IgD-negative memory B cell (primary cell): ENCODE data around the gene ATP4B. TPM values are rescaled to one million over a fixed set of nuclear protein-coding genes. Genes with fewer than 3 reads are reported as not detected.
A peak's percentile ranks its signal among the peaks of the same experiment; 100 is the strongest.

Source experiments
- H3K27ac Mint-ChIP-seq, 3 donors: one replicate each; pipeline ENCODE4 v1.8.0; 2020 to 2022; ENCODE audit warnings: mild to moderate bottlenecking in 3 of 3, mixed read lengths in 3 of 3, moderate library complexity in 1 of 3
- H3K27me3 Mint-ChIP-seq: one replicate; pipeline ENCODE4 v1.8.0; 2021; ENCODE audit warnings: mixed read lengths
- H3K36me3 Mint-ChIP-seq: one replicate; pipeline ENCODE4 v1.8.0; 2020; ENCODE audit warnings: mild to moderate bottlenecking, mixed read lengths
- H3K4me1 Mint-ChIP-seq, 3 donors: one replicate each; pipeline ENCODE4 v1.8.0; 2020 to 2022; ENCODE audit warnings: mixed read lengths in 3 of 3, mild to moderate bottlenecking in 1 of 3
- H3K4me3 Mint-ChIP-seq, 4 donors: one replicate each; pipeline ENCODE4 v1.8.0; 2020 to 2022; ENCODE audit warnings: mild to moderate bottlenecking in 4 of 4, mixed read lengths in 4 of 4, moderate library complexity in 3 of 4
- H3K9me3 Mint-ChIP-seq, 3 donors: one replicate each; pipeline ENCODE4 v1.8.0; 2020 to 2021; ENCODE audit warnings: mixed read lengths in 3 of 3, mild to moderate bottlenecking in 1 of 3
- polyA plus RNA-seq: library from polyadenylated mRNA; unstranded; fragments of 300-500 nt; fragmentation: Illumina TruSeq; gene quantifications from one replicate; pipeline ENCODE4 v1.2.3, GENCODE V29; 2021

ATP4B gene
- polyA plus RNA-seq, 1 donor from 2014 or later: not detected

GRCh38 chr13:113616281-113616906 is 41.6 kb downstream of the ATP4B start:
- Mint-ChIP-seq H3K27me3 (no peaks in the 10 kb centered on the region), H3K27ac (no peak overlapping the region), H3K4me1 (peaks cover 0 to 10% (median 2%) of the 10 kb centered on the region in 3 donors), H3K9me3 (no peaks in the 10 kb centered on the region), H3K4me3 (no peak overlapping the region), H3K36me3 (no peaks in the 10 kb centered on the region)

GRCh38 chr13:113613789-113614379 is 44.1 kb downstream of the ATP4B start:
- peaks cover 0 to 9% (median 2%) of the 10 kb centered on the region in 3 donors for H3K4me1 Mint-ChIP-seq
- H3K36me3 Mint-ChIP-seq: peaks cover 2% of the 10 kb centered on the region
- H3K27me3 Mint-ChIP-seq: no peaks in the 10 kb centered on the region

GRCh38 chr13:113612607-113613006 is 45.4 kb downstream of the ATP4B start:
- Mint-ChIP-seq H3K4me3 (no peak overlapping the region), H3K4me1 (peaks cover 0 to 3% (median 2%) of the 10 kb centered on the region in 3 donors), H3K9me3 (no peaks in the 10 kb centered on the region), H3K36me3 (peaks cover 4% of the 10 kb centered on the region), H3K27me3 (no peaks in the 10 kb centered on the region), H3K27ac (no peak overlapping the region)

More at GRCh38 chr13:113613789-113614379, 44.1 kb downstream of the ATP4B start:
- Mint-ChIP-seq H3K4me3 (no peak overlapping the region), H3K27ac (no peak overlapping the region), H3K9me3 (no peaks in the 10 kb centered on the region)

GRCh38 chr13:113611996-113612395 is 46.0 kb downstream of the ATP4B start:
- no peaks in the 10 kb centered on the region for H3K9me3 Mint-ChIP-seq
- no peak overlapping the region for H3K27ac Mint-ChIP-seq
- peaks cover 0 to 6% (median 3%) of the 10 kb centered on the region in 3 donors for H3K4me1 Mint-ChIP-seq
- H3K27me3 Mint-ChIP-seq: no peaks in the 10 kb centered on the region
- peaks cover 4% of the 10 kb centered on the region for H3K36me3 Mint-ChIP-seq
- no peak overlapping the region for H3K4me3 Mint-ChIP-seq

- H3K27ac Mint-ChIP-seq: no peak overlapping the region
These were observed 47.7 kb downstream of the ATP4B start for GRCh38 chr13:113610266-113610665.

GRCh38 chr13:113609616-113610015 is 48.4 kb downstream of the ATP4B start:
- Mint-ChIP-seq H3K27me3 (no peaks in the 10 kb centered on the region), H3K4me3 (no peak overlapping the region), H3K36me3 (peaks cover 4% of the 10 kb centered on the region), H3K27ac (no peak overlapping the region), H3K4me1 (peaks cover 4 to 7% (median 7%) of the 10 kb centered on the region in 3 donors), H3K9me3 (no peaks in the 10 kb centered on the region)

More at GRCh38 chr13:113610266-113610665, 47.7 kb downstream of the ATP4B start:
- peaks cover 0 to 7% (median 3%) of the 10 kb centered on the region in 3 donors for H3K4me1 Mint-ChIP-seq
- no peaks in the 10 kb centered on the region for H3K9me3 Mint-ChIP-seq
- no peaks in the 10 kb centered on the region for H3K27me3 Mint-ChIP-seq
- no peak overlapping the region for H3K4me3 Mint-ChIP-seq
- H3K36me3 Mint-ChIP-seq: peaks cover 4% of the 10 kb centered on the region

- peaks cover 4 to 7% (median 7%) of the 10 kb centered on the region in 3 donors for H3K4me1 Mint-ChIP-seq
- H3K36me3 Mint-ChIP-seq: peaks cover 4% of the 10 kb centered on the region
- H3K9me3 Mint-ChIP-seq: no peaks in the 10 kb centered on the region
- H3K27ac Mint-ChIP-seq: peak overlapping the region in 1 of 3 donors; percentile 88
- H3K27me3 Mint-ChIP-seq: no peaks in the 10 kb centered on the region
- peak overlapping the region in 1 of 4 donors; percentile 49 for H3K4me3 Mint-ChIP-seq
These were observed 48.9 kb downstream of the ATP4B start for GRCh38 chr13:113608967-113609533.

GRCh38 chr13:113607889-113608635 is 49.9 kb downstream of the ATP4B start:
- Mint-ChIP-seq H3K4me3 (peak overlapping the region in 1 of 4 donors; percentile 45), H3K4me1 (peaks cover 4 to 7% (median 7%) of the 10 kb centered on the region in 3 donors)

GRCh38 chr13:113607056-113607888 is 50.7 kb downstream of the ATP4B start:
- Mint-ChIP-seq H3K36me3 (peaks cover 4% of the 10 kb centered on the region), H3K27ac (no peak overlapping the region), H3K4me3 (no peak overlapping the region), H3K9me3 (no peaks in the 10 kb centered on the region), H3K4me1 (peaks cover 4 to 10% (median 9%) of the 10 kb centered on the region in 3 donors), H3K27me3 (no peaks in the 10 kb centered on the region)

More at GRCh38 chr13:113607889-113608635, 49.9 kb downstream of the ATP4B start:
- Mint-ChIP-seq H3K27ac (peak overlapping the region in 1 of 3 donors; percentile 88), H3K36me3 (peaks cover 4% of the 10 kb centered on the region), H3K9me3 (no peaks in the 10 kb centered on the region), H3K27me3 (no peaks in the 10 kb centered on the region)

GRCh38 chr13:113605866-113606438 is 52.0 kb downstream of the ATP4B start:
- peaks cover 6% of the 10 kb centered on the region for H3K36me3 Mint-ChIP-seq
- no peaks in the 10 kb centered on the region for H3K9me3 Mint-ChIP-seq
- no peaks in the 10 kb centered on the region for H3K27me3 Mint-ChIP-seq
- peaks cover 4 to 10% (median 9%) of the 10 kb centered on the region in 3 donors for H3K4me1 Mint-ChIP-seq
- no peak overlapping the region for H3K4me3 Mint-ChIP-seq
- H3K27ac Mint-ChIP-seq: no peak overlapping the region

GRCh38 chr13:113605461-113605860 is 52.5 kb downstream of the ATP4B start:
- Mint-ChIP-seq H3K4me3 (no peak overlapping the region), H3K9me3 (no peaks in the 10 kb centered on the region), H3K27ac (no peak overlapping the region), H3K36me3 (peaks cover 6% of the 10 kb centered on the region), H3K27me3 (no peaks in the 10 kb centered on the region), H3K4me1 (peaks cover 4 to 10% (median 9%) of the 10 kb centered on the region in 3 donors)

- H3K27me3 Mint-ChIP-seq: no peaks in the 10 kb centered on the region
- peaks cover 4 to 9% (median 8%) of the 10 kb centered on the region in 3 donors for H3K4me1 Mint-ChIP-seq
- no peak overlapping the region for H3K4me3 Mint-ChIP-seq
- peaks cover 3% of the 10 kb centered on the region for H3K36me3 Mint-ChIP-seq
- H3K9me3 Mint-ChIP-seq: no peaks in the 10 kb centered on the region
- H3K27ac Mint-ChIP-seq: no peak overlapping the region
These were observed 53.8 kb downstream of the ATP4B start for GRCh38 chr13:113604186-113604585.

- Mint-ChIP-seq H3K36me3 (peaks cover 3% of the 10 kb centered on the region), H3K4me1 (peaks cover 4 to 9% (median 7%) of the 10 kb centered on the region in 3 donors), H3K9me3 (no peaks in the 10 kb centered on the region), H3K27ac (peak overlapping the region in 1 of 3 donors; percentile 48), H3K4me3 (no peak overlapping the region), H3K27me3 (no peaks in the 10 kb centered on the region)
These were observed 54.8 kb downstream of the ATP4B start for GRCh38 chr13:113603116-113603710.
